ENCODE measurements around the gene SMIM22. TPM values are rescaled to one million over a fixed set of nuclear protein-coding genes. Genes with fewer than 3 reads are reported as not detected.
A peak's percentile ranks its signal among the peaks of the same experiment; 100 is the strongest.

Gene SMIM22
- total RNA-seq, 1 experiment from 2014 or later, result not detected

GRCh38 chr16:4814046-4814445 is 18.9 kb downstream of the SMIM22 start:
- ChIA-PET POLR2A (no interaction called here), CTCF (interaction anchor here (0.7 kb wide), 1 partner anchor 102 kb away, joined by 3 read pairs; no protein-coding TSS in a partner anchor)
- no peak overlapping the region for H3K4me3 Mint-ChIP-seq (ENCODE audit: unreplicated experiment)
- no peak for TF ChIP-seq CTCF (IDR thresholded peaks at IDR 0.05; ENCODE audit: insufficient read depth in 1 of 2, low read depth in 1 of 2, low read length in 1 of 2, severe bottlenecking in 1 of 2, unreplicated experiment in 1 of 2)
- no TSS peak for BruUV-seq (replicated peaks)
- Histone ChIP-seq H3K4me1 (no peaks in the 10 kb centered on the region), H3K27me3 (replicated peaks; ENCODE audit: control insufficient read depth, insufficient read depth, low read length) (no peaks in the 10 kb centered on the region), H3K36me3 (ENCODE audit: control insufficient read depth, insufficient read depth, low read length) (peaks cover 1% of the 10 kb centered on the region; the same call in 1 of the 2 replicates), H3K4me3 (ENCODE audit: low read depth, low read length) (no peak overlapping the region), H3K9me3 (no peaks in the 10 kb centered on the region)
- no peak overlapping the region for H3K27ac Mint-ChIP-seq (ENCODE audit: unreplicated experiment)
- H3K36me3 Mint-ChIP-seq (ENCODE audit: insufficient read depth, unreplicated experiment), result peaks cover 93% of the 10 kb centered on the region
- H3K4me1 Mint-ChIP-seq (ENCODE audit: low read depth, unreplicated experiment), result no peaks in the 10 kb centered on the region
- intact Hi-C loops (cut with micrococcal nuclease; ENCODE audit: unreplicated experiment), result no loop called here
- H3K27me3 Mint-ChIP-seq (ENCODE audit: insufficient read depth, unreplicated experiment), result no peaks in the 10 kb centered on the region
- DNase-seq, result no peak
- no peaks in the 10 kb centered on the region for H3K9me3 Mint-ChIP-seq (ENCODE audit: unreplicated experiment)

DNA sequence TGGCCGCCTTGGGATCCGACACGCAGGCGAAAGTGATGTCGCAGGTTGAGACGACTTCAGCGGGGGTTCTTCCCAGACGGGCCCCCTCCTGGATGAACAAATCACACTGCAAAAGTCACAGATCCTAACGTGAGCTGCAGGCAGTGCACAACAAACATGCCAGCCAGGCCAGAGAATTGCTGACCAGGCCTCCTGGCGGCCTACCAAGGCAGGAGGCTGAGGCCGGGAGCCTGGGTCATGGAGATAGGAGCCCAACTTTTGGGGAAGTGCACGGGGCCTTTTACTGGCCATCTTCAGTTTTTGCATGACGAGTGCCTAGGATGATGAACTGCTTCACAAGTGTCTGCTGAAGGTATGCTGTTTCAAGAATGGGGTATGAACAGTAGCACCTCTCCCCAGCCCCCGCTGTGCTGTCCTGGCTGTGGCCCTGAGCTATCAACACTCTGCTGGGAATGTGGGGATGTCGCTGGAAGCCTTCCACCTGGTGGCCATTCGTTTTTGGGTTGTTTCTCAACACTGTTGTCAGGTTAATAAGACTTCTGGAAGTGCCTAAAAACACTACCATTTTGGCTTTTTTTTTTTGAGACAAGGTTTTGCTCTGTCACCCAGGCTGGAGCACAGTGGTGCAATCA is 19.5 kb downstream of the SMIM22 start:
- CTCF ChIA-PET, result interaction anchor here (0.6 to 0.7 kb wide), 5 partner anchors 12 to 283 kb away, joined by 3 to 6 read pairs (median 4); partner anchors contain the start of genes ANKS3, DNAAF8, ROGDI and ZNF500
- Histone ChIP-seq H3K36me3 (ENCODE audit: control insufficient read depth, insufficient read depth, low read length) (peaks cover 1% of the 10 kb centered on the region; the same call in 1 of the 2 replicates), H3K4me3 (ENCODE audit: low read depth, low read length) (no peak overlapping the region), H3K4me1 (no peaks in the 10 kb centered on the region), H3K27me3 (replicated peaks; ENCODE audit: control insufficient read depth, insufficient read depth, low read length) (no peaks in the 10 kb centered on the region), H3K9me3 (no peaks in the 10 kb centered on the region)
- intact Hi-C loops (cut with micrococcal nuclease; ENCODE audit: unreplicated experiment), result no loop called here
- H3K36me3 Mint-ChIP-seq (ENCODE audit: insufficient read depth, unreplicated experiment), result peaks cover 88% of the 10 kb centered on the region
- H3K9me3 Mint-ChIP-seq (ENCODE audit: unreplicated experiment), result no peaks in the 10 kb centered on the region
- no peak for DNase-seq
- POLR2A ChIA-PET, result no interaction called here
- no peaks in the 10 kb centered on the region for H3K27me3 Mint-ChIP-seq (ENCODE audit: insufficient read depth, unreplicated experiment)
- BruUV-seq (replicated peaks), result no TSS peak
- H3K27ac Mint-ChIP-seq (ENCODE audit: unreplicated experiment), result no peak overlapping the region
- TF ChIP-seq CTCF (IDR thresholded peaks at IDR 0.05; ENCODE audit: insufficient read depth in 1 of 2, low read depth in 1 of 2, low read length in 1 of 2, severe bottlenecking in 1 of 2, unreplicated experiment in 1 of 2), result peak; percentile 14 to 24
- no peak overlapping the region for H3K4me3 Mint-ChIP-seq (ENCODE audit: unreplicated experiment)
- H3K4me1 Mint-ChIP-seq (ENCODE audit: low read depth, unreplicated experiment), result no peaks in the 10 kb centered on the region

DNA sequence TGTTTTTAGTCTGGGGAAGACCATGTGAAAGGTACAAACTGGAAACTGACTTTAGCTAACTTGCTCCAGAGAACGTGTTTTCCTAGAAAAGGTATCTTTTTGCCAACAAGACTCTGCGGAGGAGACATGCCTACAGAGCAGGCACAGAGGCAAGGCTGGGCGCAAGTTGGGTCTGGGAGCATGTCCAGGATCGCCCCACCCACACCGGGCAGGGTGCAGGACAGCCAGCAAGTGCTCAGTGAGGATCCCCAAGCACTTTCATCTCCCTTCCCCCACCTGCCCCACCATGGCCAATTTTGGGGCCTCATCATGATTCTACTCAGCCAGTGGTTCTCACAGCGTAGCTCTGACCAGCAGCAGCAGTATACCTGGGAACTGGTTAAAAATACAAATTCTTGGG is 25.5 kb downstream of the SMIM22 start:
- H3K4me3 Mint-ChIP-seq (ENCODE audit: unreplicated experiment), result no peak overlapping the region
- no peak overlapping the region for H3K4me3 ChIP-seq (ENCODE audit: low read depth, low read length)
- intact Hi-C loops (cut with micrococcal nuclease; ENCODE audit: unreplicated experiment), result no loop called here
- ChIA-PET CTCF (no interaction called here), POLR2A (no interaction called here)
- H3K27ac Mint-ChIP-seq (ENCODE audit: unreplicated experiment), result peak overlapping the region; percentile 61
- H3K9me3 ChIP-seq, result no peaks in the 10 kb centered on the region
- no peaks in the 10 kb centered on the region for H3K4me1 Mint-ChIP-seq (ENCODE audit: low read depth, unreplicated experiment)
- no peaks in the 10 kb centered on the region for H3K4me1 ChIP-seq
- H3K27me3 ChIP-seq (replicated peaks; ENCODE audit: control insufficient read depth, insufficient read depth, low read length), result no peaks in the 10 kb centered on the region
- H3K36me3 Mint-ChIP-seq (ENCODE audit: insufficient read depth, unreplicated experiment), result peaks cover 59% of the 10 kb centered on the region
- no peaks in the 10 kb centered on the region for H3K9me3 Mint-ChIP-seq (ENCODE audit: unreplicated experiment)
- H3K36me3 ChIP-seq (ENCODE audit: control insufficient read depth, insufficient read depth, low read length), result peaks cover 3% of the 10 kb centered on the region; the same call in 1 of the 2 replicates
- no peak for TF ChIP-seq CTCF (IDR thresholded peaks at IDR 0.05; ENCODE audit: insufficient read depth in 1 of 2, low read depth in 1 of 2, low read length in 1 of 2, severe bottlenecking in 1 of 2, unreplicated experiment in 1 of 2)
- H3K27me3 Mint-ChIP-seq (ENCODE audit: insufficient read depth, unreplicated experiment), result no peaks in the 10 kb centered on the region
- no TSS peak for BruUV-seq (replicated peaks)
- no peak for DNase-seq

Measured in Caco-2 (cell line).